ENCODE data around the gene TTLL11.

DNA sequence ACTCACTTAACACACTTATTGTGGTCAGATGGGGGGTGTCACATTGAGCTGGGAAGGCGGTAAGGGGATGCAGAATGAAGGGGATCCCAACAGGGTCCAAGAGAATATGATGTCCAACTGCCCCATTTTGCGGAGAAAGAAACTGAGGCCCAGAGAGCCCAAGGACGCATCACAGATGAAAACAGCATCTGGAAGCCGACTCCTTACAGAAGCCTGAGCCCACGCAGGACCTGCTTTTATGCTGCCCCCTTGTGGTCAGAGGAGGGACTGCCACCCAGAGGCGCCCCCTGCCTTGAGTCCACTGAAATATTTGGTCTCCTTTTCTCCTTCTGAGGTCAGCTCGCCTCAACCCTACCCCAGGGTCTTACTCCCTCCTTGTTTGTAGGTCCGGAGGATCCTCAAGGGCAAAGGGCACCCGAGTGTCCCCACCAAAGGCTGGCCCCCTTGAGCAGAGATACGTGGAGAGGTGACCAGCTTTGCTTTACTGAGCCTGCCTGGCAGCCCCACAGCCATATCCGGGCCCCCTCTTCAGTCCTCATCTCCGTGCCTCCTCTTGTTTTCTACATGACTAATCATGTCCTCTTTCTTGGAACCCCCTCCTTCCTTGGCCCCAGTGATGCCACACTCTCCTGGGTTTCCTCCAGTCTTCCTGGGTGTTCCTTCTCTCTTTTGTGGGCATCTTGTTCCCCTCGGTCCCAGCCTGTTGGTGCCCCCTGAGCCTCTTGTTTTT lies 30.0 kb upstream of the TTLL11 start:
- TF ChIP-seq, protein P1, sequence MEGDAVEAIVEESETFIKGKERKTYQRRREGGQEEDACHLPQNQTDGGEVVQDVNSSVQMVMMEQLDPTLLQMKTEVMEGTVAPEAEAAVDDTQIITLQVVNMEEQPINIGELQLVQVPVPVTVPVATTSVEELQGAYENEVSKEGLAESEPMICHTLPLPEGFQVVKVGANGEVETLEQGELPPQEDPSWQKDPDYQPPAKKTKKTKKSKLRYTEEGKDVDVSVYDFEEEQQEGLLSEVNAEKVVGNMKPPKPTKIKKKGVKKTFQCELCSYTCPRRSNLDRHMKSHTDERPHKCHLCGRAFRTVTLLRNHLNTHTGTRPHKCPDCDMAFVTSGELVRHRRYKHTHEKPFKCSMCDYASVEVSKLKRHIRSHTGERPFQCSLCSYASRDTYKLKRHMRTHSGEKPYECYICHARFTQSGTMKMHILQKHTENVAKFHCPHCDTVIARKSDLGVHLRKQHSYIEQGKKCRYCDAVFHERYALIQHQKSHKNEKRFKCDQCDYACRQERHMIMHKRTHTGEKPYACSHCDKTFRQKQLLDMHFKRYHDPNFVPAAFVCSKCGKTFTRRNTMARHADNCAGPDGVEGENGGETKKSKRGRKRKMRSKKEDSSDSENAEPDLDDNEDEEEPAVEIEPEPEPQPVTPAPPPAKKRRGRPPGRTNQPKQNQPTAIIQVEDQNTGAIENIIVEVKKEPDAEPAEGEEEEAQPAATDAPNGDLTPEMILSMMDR (IDR thresholded peaks at IDR 0.05), result peak; percentile 98
- no peak for TF ChIP-seq ZFX (IDR thresholded peaks at IDR 0.05; ENCODE audit: borderline replicate concordance)

All from 22Rv1 (cell line).